Posterior vena cava (tissue), 2 donors: ENCODE results near the gene ACE. TPM values are rescaled to one million over a fixed set of nuclear protein-coding genes. Genes with fewer than 3 reads are reported as not detected.
A peak's percentile ranks its signal among the peaks of the same experiment; 100 is the strongest.
"Not testable (repeated sequence)": the region's sequence is repeated elsewhere in the genome, so short reads cannot be mapped to it uniquely, and the experiment has no call there.

Experiments
- DNase-seq: peaks from one replicate; pipeline ENCODE4 v3.0.0-alpha.2; 2020; ENCODE audit warnings: low spot score
- intact Hi-C, 2 donors: fragments of 100-400 bp; cut with DNase I; formaldehyde crosslinking; loops; one replicate each; pipeline versions ENCODE4 v1.14.1 to v1.14.2; 2022 to 2023
- total RNA-seq, 2 donors: library from RNA; stranded (reverse); fragmentation: NEBNext Ultra II Directional; extraction: Animal tissue kit (Norgen Biotek cat#: 25700); gene quantifications; one replicate each; pipeline ENCODE4 v1.2.1, GENCODE V29; 2021
- donor health status: DM: yes; HTN: yes; CAD: no.
- donor health status: DM: yes; HTN: yes; CAD: no.

The ACE gene
- total RNA-seq, 2 donors from 2014 or later: 9.9 to 16.3 TPM

DNA sequence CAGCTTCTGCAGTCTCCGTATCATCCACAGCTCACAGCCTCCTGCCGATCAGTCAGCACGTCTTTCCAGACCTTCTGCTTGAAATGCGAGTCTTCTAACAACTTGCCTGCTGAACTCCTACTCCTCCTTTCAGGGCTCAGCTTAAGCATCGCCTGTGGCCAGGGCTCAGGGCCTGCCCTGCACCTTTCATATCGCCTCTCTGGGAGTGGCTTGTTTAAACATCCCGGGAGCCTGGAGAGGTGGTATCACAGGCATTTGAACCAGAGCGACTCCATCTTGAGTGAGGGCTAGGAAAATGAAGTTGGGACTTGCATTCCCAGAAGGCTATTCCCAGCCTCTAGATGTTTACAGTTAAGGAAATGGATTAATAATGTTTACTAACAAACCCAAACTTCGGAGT lies 16.8 kb upstream of the ACE start:
- intact Hi-C loops: no loop called here
- no peak for DNase-seq

DNA sequence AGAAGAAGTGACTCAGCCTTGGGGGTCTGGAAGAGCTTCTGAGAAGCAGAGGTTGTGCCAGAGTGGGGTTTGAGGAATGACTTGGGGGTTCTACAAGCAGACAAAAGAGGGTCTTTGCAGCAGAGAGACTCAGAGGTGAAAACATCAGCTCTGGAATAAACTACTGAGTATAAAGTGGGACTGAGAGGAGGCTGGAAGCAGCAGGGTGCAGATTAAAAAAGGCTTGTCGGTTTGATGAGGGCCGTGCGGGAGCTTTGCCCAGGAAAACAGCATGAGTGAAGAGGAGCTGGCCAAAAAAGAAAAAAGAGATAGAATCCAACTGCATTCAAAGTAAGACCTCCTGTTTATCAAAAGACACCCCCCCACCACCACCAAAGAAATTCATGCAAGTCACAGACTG lies 13.1 kb upstream of the ACE start:
- DNase-seq: no peak
- intact Hi-C loops: no loop called here

DNA sequence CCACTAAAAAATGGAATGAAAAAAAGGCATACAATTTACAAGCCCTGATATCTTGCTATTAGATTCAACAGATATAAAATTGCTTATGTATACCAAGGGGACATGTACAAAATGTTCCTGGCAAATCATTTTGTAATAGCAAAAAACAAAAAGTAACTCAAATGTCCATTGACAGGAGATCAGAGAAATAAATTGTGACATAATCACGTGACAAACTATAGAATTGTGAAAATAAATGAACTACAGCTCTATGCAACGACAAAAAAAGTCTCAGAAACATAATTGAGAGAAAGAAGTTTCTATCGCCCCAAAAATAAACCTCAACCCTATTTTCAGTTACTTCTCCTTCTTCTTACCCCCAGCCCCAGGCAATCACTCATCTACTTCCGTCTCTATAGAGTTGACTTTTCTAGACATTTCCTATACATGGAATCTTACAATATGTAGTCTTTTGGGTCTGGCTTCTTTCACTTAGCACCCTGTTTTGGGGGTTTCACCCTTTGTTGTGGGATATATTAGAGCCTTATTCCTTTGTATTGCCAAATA lies 12.1 kb upstream of the ACE start:
- intact Hi-C loops: no loop called here
- no peak for DNase-seq

DNA sequence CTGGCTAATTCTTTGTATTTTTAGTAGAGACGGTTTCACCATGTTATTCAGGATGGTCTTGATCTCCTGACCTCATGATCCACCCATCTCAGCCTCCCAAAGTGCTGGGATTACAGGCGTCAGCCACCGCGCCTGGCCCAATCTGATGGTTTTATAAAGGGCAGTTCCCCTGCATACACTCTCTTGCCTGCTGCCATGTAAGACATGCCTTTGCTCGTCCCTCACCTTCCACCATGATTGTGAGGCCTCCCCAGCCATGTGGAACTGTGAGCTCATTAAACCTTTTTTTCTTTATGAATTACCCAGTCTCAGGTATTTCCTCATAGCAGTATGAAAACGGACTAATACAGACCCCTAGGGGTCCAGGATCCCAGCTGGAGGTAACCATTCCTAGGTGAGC lies 8.8 kb upstream of the ACE start:
- DNase-seq, intact Hi-C loops: not testable (repeated sequence)

DNA sequence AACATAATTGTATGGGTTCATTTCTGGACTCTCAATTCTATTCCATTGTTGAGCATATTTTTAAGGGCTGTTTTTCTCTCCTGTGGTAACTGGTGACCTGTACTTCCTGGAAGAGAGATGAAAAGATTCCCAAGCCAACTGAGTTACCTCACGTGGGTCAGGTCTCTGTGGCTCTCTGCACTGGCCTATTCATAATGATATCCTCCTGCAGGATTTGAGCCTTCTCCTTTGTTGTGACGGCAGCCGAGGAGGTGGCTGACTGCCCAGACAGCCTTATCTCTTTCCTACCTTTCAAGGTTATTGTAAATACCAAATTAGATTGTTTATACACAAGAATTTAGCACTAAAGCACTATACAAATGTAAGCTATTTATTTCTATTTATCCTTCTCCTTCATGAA lies 2.7 kb upstream of the ACE start:
- intact Hi-C loops: no loop called here
- no peak for DNase-seq

DNA sequence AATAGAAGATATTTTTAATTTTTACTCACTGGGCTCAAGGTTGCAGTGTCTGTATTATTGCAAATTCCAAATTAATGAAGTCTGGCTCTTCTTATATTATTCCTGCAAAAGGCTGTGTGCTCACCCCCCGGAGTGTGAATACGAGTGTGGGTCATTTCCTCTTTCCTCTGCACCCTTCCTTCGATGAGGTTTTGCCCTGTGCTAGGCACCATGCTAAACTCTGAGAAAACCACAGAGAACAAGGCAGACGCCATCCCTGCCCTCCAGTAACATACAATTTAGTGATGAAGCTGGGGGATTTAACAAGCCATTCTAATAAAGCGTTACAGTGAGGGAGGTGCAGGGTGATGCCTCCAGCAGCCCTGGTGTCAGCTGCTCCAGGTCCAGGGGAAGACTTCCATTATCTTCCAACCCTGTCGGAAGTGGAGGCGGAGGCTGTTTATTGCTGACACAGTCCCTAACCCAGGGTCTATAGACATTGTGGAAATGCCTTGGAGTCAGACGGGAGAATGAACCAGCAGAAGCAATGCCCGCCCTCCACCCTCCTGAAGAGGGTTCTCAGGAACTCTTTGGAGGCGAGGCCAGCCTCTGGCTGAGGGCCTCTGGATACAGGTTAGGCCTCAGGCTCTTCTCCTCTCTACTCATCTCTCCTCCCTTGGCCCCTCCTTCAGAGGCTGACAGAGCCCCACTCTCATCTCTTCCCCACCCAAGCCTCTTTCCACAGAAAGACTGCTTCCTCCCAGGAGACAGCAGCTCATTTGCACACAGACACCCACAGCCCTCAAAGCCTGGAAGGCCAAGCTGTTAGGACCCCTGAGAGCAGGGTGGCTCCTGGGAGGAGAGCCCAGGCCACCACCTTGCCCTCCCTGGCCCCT lies 2.0 kb upstream of the ACE start:
- no peak for DNase-seq
- intact Hi-C loops: loop anchor here in 1 of 2 donors (5.0 kb wide), 1 partner anchor 48 kb away; no protein-coding TSS in a partner anchor

DNA sequence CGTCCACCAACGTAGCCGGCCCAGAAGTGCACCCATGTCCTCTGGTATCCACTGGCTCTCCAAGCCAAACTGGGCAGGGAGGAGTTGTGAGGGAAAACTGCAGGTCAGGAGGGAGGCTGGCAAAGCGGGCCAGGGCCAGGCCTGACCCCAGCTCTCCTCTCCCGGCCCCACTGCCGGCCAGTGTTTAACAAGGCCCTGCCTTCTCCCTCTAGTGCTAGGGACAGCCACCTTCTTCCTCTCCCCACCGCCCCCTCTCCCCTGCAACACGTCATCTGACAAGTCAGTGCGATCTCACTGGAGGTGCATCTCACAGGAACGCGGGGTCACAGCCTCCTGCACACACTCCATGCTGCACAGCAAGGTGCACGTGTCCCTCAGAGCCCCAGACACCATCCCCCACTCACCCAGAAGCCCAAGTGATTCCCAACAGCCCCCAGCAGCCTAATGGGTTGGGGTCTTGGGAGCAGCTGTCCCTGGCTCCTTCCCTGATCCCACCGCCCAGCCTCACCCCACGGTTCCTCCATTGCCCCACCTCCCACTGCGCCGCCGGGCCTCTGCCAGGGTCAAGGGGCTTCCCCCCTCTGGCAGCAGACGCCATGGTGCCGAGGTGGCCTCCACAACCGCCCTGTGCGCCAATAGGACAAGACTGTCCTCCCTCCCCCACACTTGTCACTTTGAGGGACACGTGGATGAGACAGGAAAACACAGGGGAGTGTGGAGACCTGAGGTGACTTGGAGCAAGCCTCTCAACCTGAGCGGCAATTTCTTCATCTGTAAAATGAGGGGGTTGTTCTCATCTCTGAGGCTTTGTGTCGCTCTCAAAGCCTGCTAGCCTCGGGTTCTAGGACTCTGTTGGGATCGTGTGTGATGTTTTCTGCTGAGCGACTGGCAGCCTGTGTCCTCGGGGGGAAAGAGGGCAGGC lies 1.1 kb upstream of the ACE start:
- no peak for DNase-seq
- intact Hi-C loops: loop anchor here in 1 of 2 donors (5.0 kb wide), 1 partner anchor 48 kb away; no protein-coding TSS in a partner anchor

DNA sequence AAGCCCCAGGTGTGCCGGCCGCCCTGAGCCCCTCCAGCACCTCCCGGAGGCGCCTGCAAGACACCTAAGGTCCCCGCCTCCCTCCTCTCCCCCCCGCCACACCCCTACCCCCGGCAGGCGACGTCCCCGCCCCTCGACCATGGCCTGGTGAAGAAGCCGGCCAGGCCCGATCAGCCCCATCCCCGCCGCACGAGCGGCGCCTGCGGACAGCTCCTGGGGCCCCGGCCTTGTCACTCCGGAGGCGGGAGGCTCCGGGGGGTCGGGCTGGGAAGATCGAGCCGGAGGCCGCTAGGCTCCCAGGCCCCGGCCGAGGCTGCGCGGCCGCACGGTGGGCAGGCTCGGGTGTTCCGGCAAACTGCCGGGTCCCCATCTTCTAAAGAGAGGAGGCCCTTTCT lies 405 bp upstream of the ACE start:
- intact Hi-C loops: loop anchor here in 1 of 2 donors (5.0 kb wide), 1 partner anchor 49 kb away; no protein-coding TSS in a partner anchor
- no peak for DNase-seq

DNA sequence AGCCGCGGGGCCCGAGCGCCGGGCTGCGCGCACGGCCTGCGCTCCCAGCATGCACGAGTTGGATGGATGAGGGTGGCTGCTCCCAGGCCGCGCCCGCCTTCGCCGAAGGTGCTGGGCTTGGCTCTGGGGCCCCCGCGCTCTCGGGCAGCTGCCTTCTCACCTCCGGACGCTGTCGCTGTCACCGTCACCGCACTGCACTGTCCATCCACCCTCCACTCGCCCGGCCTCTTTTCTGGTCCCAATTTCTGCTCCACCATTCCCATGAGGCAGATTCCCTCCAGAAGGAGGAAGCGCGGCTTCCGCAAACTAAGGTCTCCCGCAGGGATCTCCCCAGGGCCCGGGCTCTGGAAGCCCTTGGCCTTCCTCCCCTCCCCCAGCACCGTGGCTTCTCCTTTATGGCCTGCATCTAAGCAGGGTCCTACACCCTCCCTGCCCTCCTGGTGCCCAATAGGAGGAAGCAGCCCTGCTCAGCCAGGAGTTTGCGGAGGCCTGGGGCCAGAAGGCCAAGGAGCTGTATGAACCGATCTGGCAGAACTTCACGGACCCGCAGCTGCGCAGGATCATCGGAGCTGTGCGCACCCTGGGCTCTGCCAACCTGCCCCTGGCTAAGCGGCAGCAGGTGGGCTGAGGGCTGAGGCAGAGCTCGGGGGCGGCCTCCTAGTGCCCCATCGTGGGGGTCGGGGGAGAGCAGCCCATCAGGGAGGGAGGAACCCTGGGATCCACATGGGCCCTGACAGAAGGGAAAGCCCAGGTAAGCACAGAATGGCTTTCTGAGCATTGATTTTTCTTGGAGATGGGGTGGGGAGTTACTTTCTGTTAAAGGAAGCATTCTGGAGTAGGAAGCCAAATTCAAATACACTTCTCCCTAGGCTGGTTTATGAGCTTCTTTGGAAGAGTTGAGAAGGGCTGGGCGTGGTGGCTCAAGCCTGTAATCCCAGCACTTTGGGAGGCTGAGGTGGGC lies 899 bp downstream of the ACE start:
- no peak for DNase-seq
- intact Hi-C loops: loop anchor here (1.0 to 5.0 kb wide), 3 partner anchors 37 to 53 kb away; no protein-coding TSS in a partner anchor

DNA sequence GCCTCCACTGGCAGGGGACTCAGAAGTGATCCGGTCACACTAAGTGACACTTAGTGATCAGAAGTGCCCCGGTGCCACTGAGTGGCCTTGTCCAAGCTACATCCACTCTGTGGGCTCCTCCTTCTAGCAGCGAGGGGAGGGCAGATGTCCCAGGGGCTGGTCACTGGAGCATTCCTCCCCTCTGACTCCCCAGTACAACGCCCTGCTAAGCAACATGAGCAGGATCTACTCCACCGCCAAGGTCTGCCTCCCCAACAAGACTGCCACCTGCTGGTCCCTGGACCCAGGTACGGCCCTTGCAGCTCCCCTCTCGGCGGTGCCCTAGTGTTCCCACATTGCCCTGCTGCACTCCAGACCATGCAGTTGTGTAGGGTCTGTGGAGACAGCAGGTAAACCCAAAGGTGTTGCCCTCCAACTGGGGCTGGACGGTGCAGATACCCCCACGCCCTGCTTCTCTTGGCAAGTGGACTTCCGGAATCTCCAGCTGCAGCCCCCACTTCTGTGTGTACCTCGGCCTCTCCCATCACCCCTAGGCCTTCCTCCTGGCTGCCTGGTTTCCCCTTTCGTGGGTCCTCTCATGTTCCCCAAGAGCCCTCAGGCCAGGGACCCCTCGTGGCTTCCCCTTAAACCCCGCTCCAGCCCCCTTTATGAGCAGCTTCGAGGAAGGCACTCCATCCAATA lies 2.1 kb downstream of the ACE start:
- intact Hi-C loops: loop anchor here (1.0 to 5.0 kb wide), 3 partner anchors 39 to 54 kb away; no protein-coding TSS in a partner anchor
- peak; percentile 94 for DNase-seq

DNA sequence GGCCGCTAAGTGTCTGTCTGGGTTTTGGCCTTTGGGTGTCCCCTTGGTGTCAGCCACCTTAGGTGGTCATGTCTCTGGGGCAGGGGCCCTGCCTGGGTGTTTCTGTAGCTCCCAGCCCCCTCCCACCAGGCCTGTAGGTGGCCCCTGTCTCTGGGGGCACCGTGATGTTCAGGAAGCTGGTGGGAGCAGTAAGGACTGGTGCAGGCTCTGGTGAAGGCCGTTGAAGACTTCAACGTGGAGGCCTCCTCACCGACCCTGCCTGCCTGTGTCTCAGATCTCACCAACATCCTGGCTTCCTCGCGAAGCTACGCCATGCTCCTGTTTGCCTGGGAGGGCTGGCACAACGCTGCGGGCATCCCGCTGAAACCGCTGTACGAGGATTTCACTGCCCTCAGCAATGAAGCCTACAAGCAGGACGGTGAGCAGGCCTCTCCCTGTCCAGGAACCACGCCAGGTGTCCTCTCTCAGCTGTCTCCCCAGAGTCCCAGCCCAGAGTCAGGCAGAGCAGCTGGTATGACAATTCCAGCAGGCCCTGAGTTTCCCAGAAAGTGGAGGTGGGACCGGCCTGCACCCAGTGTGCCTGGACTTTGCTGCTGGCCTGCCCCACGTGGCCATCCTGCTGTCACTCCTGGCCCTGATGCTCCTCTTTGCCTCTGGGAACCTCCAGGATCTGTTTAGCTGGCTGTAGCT lies 2.8 kb downstream of the ACE start:
- DNase-seq: no peak
- intact Hi-C loops: loop anchor here (2.0 to 5.0 kb wide), 2 partner anchors 52 to 55 kb away; no protein-coding TSS in a partner anchor

DNA sequence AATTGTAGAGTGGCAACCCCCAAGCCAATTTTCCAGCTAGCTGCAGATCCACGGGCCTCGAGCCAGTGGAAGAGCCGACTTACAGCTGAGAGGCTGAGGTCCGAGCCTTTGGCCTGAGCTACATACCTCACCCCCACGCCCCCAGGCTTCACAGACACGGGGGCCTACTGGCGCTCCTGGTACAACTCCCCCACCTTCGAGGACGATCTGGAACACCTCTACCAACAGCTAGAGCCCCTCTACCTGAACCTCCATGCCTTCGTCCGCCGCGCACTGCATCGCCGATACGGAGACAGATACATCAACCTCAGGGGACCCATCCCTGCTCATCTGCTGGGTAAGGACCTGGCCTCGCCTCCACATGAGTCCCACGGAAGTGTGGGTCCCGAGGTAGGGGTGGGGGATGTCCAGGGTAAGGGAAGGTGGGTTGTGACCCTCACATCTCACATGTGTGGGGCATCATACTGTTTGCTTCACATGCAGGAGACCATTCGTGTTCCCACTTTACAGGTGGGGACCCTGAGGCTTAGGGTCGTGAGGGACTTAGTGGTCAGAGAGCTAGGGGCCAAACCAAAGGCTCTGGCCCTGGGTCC lies 3.4 kb downstream of the ACE start:
- no peak for DNase-seq
- intact Hi-C loops: no loop called here

DNA sequence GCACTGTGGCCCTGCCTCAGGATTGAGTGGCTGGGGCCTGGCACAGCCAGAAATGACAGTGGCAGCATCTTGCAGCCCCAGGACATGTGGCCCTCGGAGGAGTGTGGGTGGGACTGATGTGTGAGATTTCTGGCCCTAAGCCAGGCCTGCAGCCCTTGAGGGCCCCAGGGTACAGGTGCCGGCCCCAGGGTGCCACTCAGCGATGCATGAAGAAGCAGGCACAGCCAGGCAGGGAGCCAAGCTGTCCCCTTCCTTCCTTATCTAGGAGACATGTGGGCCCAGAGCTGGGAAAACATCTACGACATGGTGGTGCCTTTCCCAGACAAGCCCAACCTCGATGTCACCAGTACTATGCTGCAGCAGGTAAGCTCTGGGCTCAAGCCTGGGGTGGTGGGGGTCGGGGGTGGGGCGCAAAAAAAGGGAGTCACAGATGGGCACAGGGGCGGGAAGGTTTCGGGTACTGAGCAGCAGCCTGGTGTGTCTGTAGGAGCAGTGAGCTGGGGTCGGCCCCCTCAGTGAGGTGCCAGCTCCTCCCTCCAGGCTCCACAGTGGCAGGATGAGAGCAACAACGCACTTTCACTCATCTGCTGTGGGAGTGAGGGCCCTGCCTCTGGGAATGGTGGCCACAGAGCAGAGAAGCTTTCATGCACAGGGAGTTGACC lies 4.1 kb downstream of the ACE start:
- no peak for DNase-seq

DNA sequence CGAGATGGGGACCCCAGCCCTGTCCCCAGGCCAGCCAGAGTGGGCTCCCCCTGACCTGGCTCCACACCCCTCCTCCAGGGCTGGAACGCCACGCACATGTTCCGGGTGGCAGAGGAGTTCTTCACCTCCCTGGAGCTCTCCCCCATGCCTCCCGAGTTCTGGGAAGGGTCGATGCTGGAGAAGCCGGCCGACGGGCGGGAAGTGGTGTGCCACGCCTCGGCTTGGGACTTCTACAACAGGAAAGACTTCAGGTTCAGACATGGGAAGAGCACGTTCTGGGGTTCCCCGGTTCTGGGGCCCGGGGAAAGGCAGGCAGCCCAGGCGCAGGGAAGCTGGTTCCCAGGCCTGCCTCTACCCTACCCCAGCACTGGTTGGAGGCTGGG lies 4.6 kb downstream of the ACE start:
- intact Hi-C loops: no loop called here
- DNase-seq: no peak

More for the DNA sequence above, 4.1 kb downstream of the ACE start:
- intact Hi-C loops: no loop called here

DNA sequence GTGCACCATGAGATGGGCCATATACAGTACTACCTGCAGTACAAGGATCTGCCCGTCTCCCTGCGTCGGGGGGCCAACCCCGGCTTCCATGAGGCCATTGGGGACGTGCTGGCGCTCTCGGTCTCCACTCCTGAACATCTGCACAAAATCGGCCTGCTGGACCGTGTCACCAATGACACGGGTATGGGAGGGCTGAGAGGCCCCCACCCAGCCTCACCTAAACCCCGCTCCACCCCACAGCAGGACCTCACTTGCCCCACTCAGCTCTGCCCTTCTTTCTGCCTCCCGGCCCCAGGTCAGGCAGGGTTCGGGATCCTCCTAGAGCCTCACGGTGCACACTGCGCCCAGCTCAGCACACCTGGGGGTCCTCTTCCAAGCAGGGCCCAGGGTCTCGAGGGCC lies 5.6 kb downstream of the ACE start:
- intact Hi-C loops: no loop called here
- DNase-seq: no peak

DNA sequence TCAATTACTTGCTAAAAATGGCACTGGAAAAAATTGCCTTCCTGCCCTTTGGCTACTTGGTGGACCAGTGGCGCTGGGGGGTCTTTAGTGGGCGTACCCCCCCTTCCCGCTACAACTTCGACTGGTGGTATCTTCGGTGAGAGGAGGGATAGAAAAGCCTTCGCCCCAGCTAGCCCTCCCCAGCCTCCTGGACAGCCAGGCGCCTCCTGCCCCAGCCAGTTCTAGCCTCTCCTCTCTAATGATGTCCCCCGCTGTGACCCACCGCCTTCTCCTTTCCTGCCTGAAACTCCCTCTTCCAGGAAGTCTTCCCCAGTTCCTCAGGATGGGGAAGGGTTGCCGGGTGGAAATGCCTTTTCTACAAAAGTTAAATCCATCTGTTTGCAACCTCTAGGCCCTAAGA lies 6.2 kb downstream of the ACE start:
- intact Hi-C loops: no loop called here
- no peak for DNase-seq
